ENCODE measurements around the gene PPID. TPM values are rescaled to one million over a fixed set of nuclear protein-coding genes. Genes with fewer than 3 reads are reported as not detected.
"Not testable (repeated sequence)": the region's sequence is repeated elsewhere in the genome, so short reads cannot be mapped to it uniquely, and the experiment has no call there.

Gene PPID
- total and polyA plus RNA-seq, 7 donors: 35.1 to 162 (median 58.2) TPM

GRCh38 chr4:158762553-158762952 is 39.4 kb upstream of the PPID start:
- intact Hi-C loops (cut with DNase I): no loop called here
- no peak for ATAC-seq

GRCh38 chr4:158760866-158761265 is 37.7 kb upstream of the PPID start:
- no peak for DNase-seq
- Histone ChIP-seq H3K27me3 (ENCODE audit: insufficient read depth in 3 of 3, low read length in 2 of 3) (no peaks in the 10 kb centered on the region), H3K9me3 (no peaks in the 10 kb centered on the region), H3K4me3 (no peak overlapping the region), H3K4me1 (no peaks in the 10 kb centered on the region), H3K36me3 (ENCODE audit: insufficient read depth in 1 of 2, low read depth in 1 of 2) (no peaks in the 10 kb centered on the region), H3K27ac (no peak overlapping the region)
- no peak for TF ChIP-seq CTCF (IDR thresholded peaks at IDR 0.05)
- intact Hi-C loops (cut with DNase I): no loop called here
- ATAC-seq: no peak
- 78 to 83% (median 79%) methylated on average over 4 of the region's 4 CpGs for WGBS, 3 donors

More at GRCh38 chr4:158762553-158762952, 39.4 kb upstream of the PPID start:
- no peak overlapping the region for H3K27ac ChIP-seq
- H3K9me3 ChIP-seq: no peaks in the 10 kb centered on the region
- no peak for DNase-seq
- no peaks in the 10 kb centered on the region for H3K4me1 ChIP-seq
- 67 to 76% (median 67%) methylated on average over 4 of the region's 4 CpGs for WGBS, 3 donors
- H3K36me3 ChIP-seq (ENCODE audit: insufficient read depth in 1 of 2, low read depth in 1 of 2): no peaks in the 10 kb centered on the region
- no peak overlapping the region for H3K4me3 ChIP-seq
- no peaks in the 10 kb centered on the region for H3K27me3 ChIP-seq (ENCODE audit: insufficient read depth in 3 of 3, low read length in 2 of 3)
- TF ChIP-seq CTCF (IDR thresholded peaks at IDR 0.05): no peak

- intact Hi-C loops (cut with DNase I); DNase-seq; ATAC-seq; H3K9me3 ChIP-seq; H3K27me3 ChIP-seq (ENCODE audit: insufficient read depth in 3 of 3, low read length in 2 of 3); H3K27ac ChIP-seq; H3K4me3 ChIP-seq; H3K36me3 ChIP-seq (ENCODE audit: insufficient read depth in 1 of 2, low read depth in 1 of 2); H3K4me1 ChIP-seq: not testable (repeated sequence)
- 96 to 98% (median 97%) methylated on average over 19 of the region's 20 CpGs for WGBS, 3 donors
These were observed 36.3 kb upstream of the PPID start for GRCh38 chr4:158759539-158759938.

- Histone ChIP-seq H3K4me3 (no peak overlapping the region), H3K36me3 (ENCODE audit: insufficient read depth in 1 of 2, low read depth in 1 of 2) (no peaks in the 10 kb centered on the region), H3K9me3 (no peaks in the 10 kb centered on the region), H3K4me1 (no peaks in the 10 kb centered on the region), H3K27me3 (ENCODE audit: insufficient read depth in 3 of 3, low read length in 2 of 3) (no peaks in the 10 kb centered on the region), H3K27ac (no peak overlapping the region)
- intact Hi-C loops (cut with DNase I): no loop called here
- WGBS, 3 donors: 94 to 97% (median 96%) methylated on average over 4 of the region's 4 CpGs
- DNase-seq (no peak), ATAC-seq (no peak)
- no peak for TF ChIP-seq CTCF (IDR thresholded peaks at IDR 0.05)
These were observed 35.5 kb upstream of the PPID start for GRCh38 chr4:158758703-158759102.

- no peak for TF ChIP-seq CTCF (IDR thresholded peaks at IDR 0.05)
- Histone ChIP-seq H3K27ac (no peak overlapping the region), H3K4me1 (no peaks in the 10 kb centered on the region), H3K4me3 (no peak overlapping the region), H3K27me3 (ENCODE audit: insufficient read depth in 3 of 3, low read length in 2 of 3) (no peaks in the 10 kb centered on the region), H3K9me3 (no peaks in the 10 kb centered on the region), H3K36me3 (ENCODE audit: insufficient read depth in 1 of 2, low read depth in 1 of 2) (no peaks in the 10 kb centered on the region)
- intact Hi-C loops (cut with DNase I): no loop called here
- DNase-seq: no peak
- 71 to 89% (median 79%) methylated on average over 4 of the region's 4 CpGs for WGBS, 3 donors
- no peak for ATAC-seq
These were observed 34.9 kb upstream of the PPID start for GRCh38 chr4:158758142-158758541.
